ENCODE measurements around the gene RNF217.
"Not testable (repeated sequence)": the region's sequence is repeated elsewhere in the genome, so short reads cannot be mapped to it uniquely, and the experiment has no call there.

RNF217 gene

GRCh38 chr6:125048274-125048673 is 86.0 kb downstream of the RNF217 start:
- in situ Hi-C loops (cut with HindIII; ENCODE audit: low sequenced_read_pairs) = no loop called here

- in situ Hi-C loops (cut with HindIII; ENCODE audit: low sequenced_read_pairs) = no loop called here
These were observed 88.6 kb downstream of the RNF217 start for GRCh38 chr6:125050663-125051318.

GRCh38 chr6:125053809-125054208 is 91.6 kb downstream of the RNF217 start:
- in situ Hi-C loops (cut with HindIII; ENCODE audit: low sequenced_read_pairs) = no loop called here

- in situ Hi-C loops (cut with HindIII; ENCODE audit: low sequenced_read_pairs) = no loop called here
These were observed 92.1 kb downstream of the RNF217 start for GRCh38 chr6:125054331-125054730.

- in situ Hi-C loops (cut with HindIII; ENCODE audit: low sequenced_read_pairs) = no loop called here
These were observed 95.4 kb downstream of the RNF217 start for GRCh38 chr6:125057392-125058246.

GRCh38 chr6:125058546-125058945 is 96.3 kb downstream of the RNF217 start:
- in situ Hi-C loops (cut with HindIII; ENCODE audit: low sequenced_read_pairs) = no loop called here

- in situ Hi-C loops (cut with HindIII; ENCODE audit: low sequenced_read_pairs) = no loop called here
These were observed 101.1 kb downstream of the RNF217 start for GRCh38 chr6:125063307-125063706.

GRCh38 chr6:125066140-125066539 is 103.9 kb downstream of the RNF217 start:
- in situ Hi-C loops (cut with HindIII; ENCODE audit: low sequenced_read_pairs) = no loop called here

- in situ Hi-C loops (cut with HindIII; ENCODE audit: low sequenced_read_pairs) = no loop called here
These were observed 104.7 kb downstream of the RNF217 start for GRCh38 chr6:125066964-125067363.

- in situ Hi-C loops (cut with HindIII; ENCODE audit: low sequenced_read_pairs) = no loop called here
These were observed 105.3 kb downstream of the RNF217 start for GRCh38 chr6:125067552-125067951.

- in situ Hi-C loops (cut with HindIII; ENCODE audit: low sequenced_read_pairs) = no loop called here
These were observed 110.8 kb downstream of the RNF217 start for GRCh38 chr6:125073071-125073470.

- in situ Hi-C loops (cut with HindIII; ENCODE audit: low sequenced_read_pairs) = no loop called here
These were observed 111.9 kb downstream of the RNF217 start for GRCh38 chr6:125074120-125074519.

GRCh38 chr6:125075073-125075472 is 112.8 kb downstream of the RNF217 start:
- in situ Hi-C loops (cut with HindIII; ENCODE audit: low sequenced_read_pairs) = not testable (repeated sequence)

GRCh38 chr6:125075741-125076481 is 113.7 kb downstream of the RNF217 start:
- in situ Hi-C loops (cut with HindIII; ENCODE audit: low sequenced_read_pairs) = no loop called here

- in situ Hi-C loops (cut with HindIII; ENCODE audit: low sequenced_read_pairs) = no loop called here
These were observed 114.2 kb downstream of the RNF217 start for GRCh38 chr6:125076482-125076742.

GRCh38 chr6:125077453-125077852 is 115.2 kb downstream of the RNF217 start:
- in situ Hi-C loops (cut with HindIII; ENCODE audit: low sequenced_read_pairs) = no loop called here

GRCh38 chr6:125078602-125079321 is 116.5 kb downstream of the RNF217 start:
- in situ Hi-C loops (cut with HindIII; ENCODE audit: low sequenced_read_pairs) = no loop called here

GRCh38 chr6:125082908-125083683 is 120.9 kb downstream of the RNF217 start:
- in situ Hi-C loops (cut with HindIII; ENCODE audit: low sequenced_read_pairs) = no loop called here

GRCh38 chr6:125083684-125083990 is 121.4 kb downstream of the RNF217 start:
- in situ Hi-C loops (cut with HindIII; ENCODE audit: low sequenced_read_pairs) = no loop called here

- in situ Hi-C loops (cut with HindIII; ENCODE audit: low sequenced_read_pairs) = no loop called here
These were observed 124.5 kb downstream of the RNF217 start for GRCh38 chr6:125086716-125087115.

- in situ Hi-C loops (cut with HindIII; ENCODE audit: low sequenced_read_pairs) = no loop called here
These were observed 126.7 kb downstream of the RNF217 start for GRCh38 chr6:125088963-125089362.

All from endothelial cell of hepatic sinusoid (primary cell).